ENCODE data around the gene CA11. TPM values are rescaled to one million over a fixed set of nuclear protein-coding genes. Genes with fewer than 3 reads are reported as not detected.

CA11 gene
- total RNA-seq, 4 donors from 2014 or later, result 11.9 to 16.5 (median 14.9) TPM

DNA sequence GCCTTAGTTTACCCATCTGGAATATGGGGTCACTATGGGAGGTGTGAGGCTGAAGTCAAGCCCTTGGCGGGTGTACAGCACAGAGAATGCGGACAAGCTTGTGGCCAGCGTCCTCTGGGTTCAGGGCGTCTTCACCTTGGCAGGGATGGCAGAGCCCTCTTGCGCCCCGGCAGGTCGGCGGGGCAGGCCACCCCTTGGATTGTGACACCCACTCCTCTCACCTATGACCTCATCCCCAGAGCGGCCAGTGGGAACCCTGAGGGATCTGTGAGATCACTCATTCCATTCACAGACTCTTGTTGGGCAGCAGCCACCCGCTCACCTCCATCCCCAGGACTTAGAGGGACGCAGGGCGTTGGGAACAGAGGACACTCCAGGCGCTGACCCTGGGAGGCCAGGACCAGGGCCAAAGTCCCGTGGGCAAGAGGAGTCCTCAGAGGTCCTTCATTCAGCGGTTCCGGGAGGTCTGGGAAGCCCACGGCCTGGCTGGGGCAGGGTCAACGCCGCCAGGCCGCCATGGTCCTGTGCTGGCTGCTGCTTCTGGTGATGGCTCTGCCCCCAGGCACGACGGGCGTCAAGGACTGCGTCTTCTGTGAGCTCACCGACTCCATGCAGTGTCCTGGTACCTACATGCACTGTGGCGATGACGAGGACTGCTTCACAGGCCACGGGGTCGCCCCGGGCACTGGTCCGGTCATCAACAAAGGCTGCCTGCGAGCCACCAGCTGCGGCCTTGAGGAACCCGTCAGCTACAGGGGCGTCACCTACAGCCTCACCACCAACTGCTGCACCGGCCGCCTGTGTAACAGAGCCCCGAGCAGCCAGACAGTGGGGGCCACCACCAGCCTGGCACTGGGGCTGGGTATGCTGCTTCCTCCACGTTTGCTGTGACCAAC, 39.3 kb downstream of the CA11 start, which contains the start of gene SPACA4:
Gene SPACA4 (plus strand): TSS at position 280 of the 896 bp plus-strand sequence. CDS start 237 bp downstream, at position 517.
- WGBS, result 86% methylated on average over 19 of the region's 39 CpGs
- Histone ChIP-seq H3K36me3 (no peaks in the 10 kb centered on the region), H3K9me3 (no peaks in the 10 kb centered on the region), H3K4me1 (peaks cover 0 to 3% (median 0%) of the 10 kb centered on the region in 4 donors), H3K4me3 (no peak within 1 kb of the TSS), H3K27me3 (no peaks in the 10 kb centered on the region), H3K27ac (replicated peaks in 1 of 4) (no peak within 1 kb of the TSS)
- intact Hi-C loops (cut with DNase I), result no loop called here
- TF ChIP-seq EP300 (IDR thresholded peaks at IDR 0.05), result no peak
- TF ChIP-seq, protein P1, sequence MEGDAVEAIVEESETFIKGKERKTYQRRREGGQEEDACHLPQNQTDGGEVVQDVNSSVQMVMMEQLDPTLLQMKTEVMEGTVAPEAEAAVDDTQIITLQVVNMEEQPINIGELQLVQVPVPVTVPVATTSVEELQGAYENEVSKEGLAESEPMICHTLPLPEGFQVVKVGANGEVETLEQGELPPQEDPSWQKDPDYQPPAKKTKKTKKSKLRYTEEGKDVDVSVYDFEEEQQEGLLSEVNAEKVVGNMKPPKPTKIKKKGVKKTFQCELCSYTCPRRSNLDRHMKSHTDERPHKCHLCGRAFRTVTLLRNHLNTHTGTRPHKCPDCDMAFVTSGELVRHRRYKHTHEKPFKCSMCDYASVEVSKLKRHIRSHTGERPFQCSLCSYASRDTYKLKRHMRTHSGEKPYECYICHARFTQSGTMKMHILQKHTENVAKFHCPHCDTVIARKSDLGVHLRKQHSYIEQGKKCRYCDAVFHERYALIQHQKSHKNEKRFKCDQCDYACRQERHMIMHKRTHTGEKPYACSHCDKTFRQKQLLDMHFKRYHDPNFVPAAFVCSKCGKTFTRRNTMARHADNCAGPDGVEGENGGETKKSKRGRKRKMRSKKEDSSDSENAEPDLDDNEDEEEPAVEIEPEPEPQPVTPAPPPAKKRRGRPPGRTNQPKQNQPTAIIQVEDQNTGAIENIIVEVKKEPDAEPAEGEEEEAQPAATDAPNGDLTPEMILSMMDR (IDR thresholded peaks at IDR 0.05), result no peak
- TF ChIP-seq POLR2A (IDR thresholded peaks at IDR 0.05; ENCODE audit: low read depth), result no peak
- TF ChIP-seq POLR2AphosphoS5 (IDR thresholded peaks at IDR 0.05), result no peak
- no peak for DNase-seq (ENCODE audit: extremely low spot score)

DNA sequence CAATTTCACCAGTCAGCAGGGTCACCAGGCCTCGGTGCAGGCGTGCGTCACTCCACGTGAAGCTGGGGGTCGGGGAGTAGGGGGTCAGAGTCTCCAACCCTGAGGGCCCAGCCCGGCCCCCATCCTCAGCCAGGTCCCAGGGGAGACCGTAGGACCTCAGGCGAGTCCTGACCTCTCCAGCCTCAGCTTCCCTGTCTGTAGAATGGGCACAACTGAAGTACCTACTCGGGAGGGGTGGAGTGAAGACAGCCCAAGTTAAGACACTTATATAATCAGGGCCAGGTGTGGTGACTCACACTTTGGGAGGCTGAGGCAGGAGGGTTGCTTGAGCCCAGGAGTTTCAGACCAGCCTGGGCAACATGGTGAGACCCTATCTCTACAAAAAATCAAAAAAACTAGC, 42.1 kb downstream of the CA11 start:
- H3K27ac ChIP-seq (replicated peaks in 1 of 4), result no peak overlapping the region
- WGBS, result 83% methylated on average over 6 of the region's 9 CpGs
- H3K9me3 ChIP-seq, result no peaks in the 10 kb centered on the region
- no peak for DNase-seq (ENCODE audit: extremely low spot score)
- intact Hi-C loops (cut with DNase I), result no loop called here
- no peaks in the 10 kb centered on the region for H3K36me3 ChIP-seq
- peaks cover 0 to 1% (median 0%) of the 10 kb centered on the region in 4 donors for H3K4me1 ChIP-seq
- no peak overlapping the region for H3K4me3 ChIP-seq
- TF ChIP-seq POLR2A (IDR thresholded peaks at IDR 0.05; ENCODE audit: low read depth) (no peak), POLR2AphosphoS5 (IDR thresholded peaks at IDR 0.05) (no peak), EP300 (IDR thresholded peaks at IDR 0.05) (no peak)
- TF ChIP-seq, protein P1 (IDR thresholded peaks at IDR 0.05), result no peak
- H3K27me3 ChIP-seq, result peaks cover 0 to 21% (median 0%) of the 10 kb centered on the region in 4 donors

DNA sequence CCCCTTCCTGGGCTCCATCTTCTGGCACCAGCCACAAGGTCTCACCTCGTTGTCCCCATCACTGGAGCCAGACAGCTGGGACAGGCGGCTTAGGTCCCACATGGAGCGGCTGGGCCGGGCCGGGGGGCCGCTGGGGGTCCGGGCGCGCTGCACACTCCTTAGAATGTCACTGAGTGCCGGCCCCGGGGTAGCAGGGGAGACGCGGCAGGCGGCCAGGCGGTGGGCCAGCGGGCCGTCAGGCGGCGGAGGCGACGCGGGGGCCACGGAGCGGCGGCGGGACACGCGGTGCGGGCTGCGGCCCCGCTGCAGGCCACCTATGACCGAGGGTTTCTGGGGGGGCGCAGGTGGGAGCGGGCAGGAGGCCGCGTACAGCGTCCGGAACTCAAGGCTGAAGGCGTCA, 42.5 kb downstream of the CA11 start:
- H3K36me3 ChIP-seq, result no peaks in the 10 kb centered on the region
- no peak overlapping the region for H3K4me3 ChIP-seq
- no peak for DNase-seq (ENCODE audit: extremely low spot score)
- intact Hi-C loops (cut with DNase I), result no loop called here
- 93% methylated on average over 38 of the region's 39 CpGs for WGBS
- H3K27me3 ChIP-seq, result peaks cover 0 to 25% (median 0%) of the 10 kb centered on the region in 4 donors
- no peaks in the 10 kb centered on the region for H3K4me1 ChIP-seq
- H3K27ac ChIP-seq (replicated peaks in 1 of 4), result no peak overlapping the region
- TF ChIP-seq POLR2AphosphoS5 (IDR thresholded peaks at IDR 0.05) (no peak), POLR2A (IDR thresholded peaks at IDR 0.05; ENCODE audit: low read depth) (no peak), EP300 (IDR thresholded peaks at IDR 0.05) (no peak)
- TF ChIP-seq, protein P1 (IDR thresholded peaks at IDR 0.05), result no peak
- no peaks in the 10 kb centered on the region for H3K9me3 ChIP-seq

DNA sequence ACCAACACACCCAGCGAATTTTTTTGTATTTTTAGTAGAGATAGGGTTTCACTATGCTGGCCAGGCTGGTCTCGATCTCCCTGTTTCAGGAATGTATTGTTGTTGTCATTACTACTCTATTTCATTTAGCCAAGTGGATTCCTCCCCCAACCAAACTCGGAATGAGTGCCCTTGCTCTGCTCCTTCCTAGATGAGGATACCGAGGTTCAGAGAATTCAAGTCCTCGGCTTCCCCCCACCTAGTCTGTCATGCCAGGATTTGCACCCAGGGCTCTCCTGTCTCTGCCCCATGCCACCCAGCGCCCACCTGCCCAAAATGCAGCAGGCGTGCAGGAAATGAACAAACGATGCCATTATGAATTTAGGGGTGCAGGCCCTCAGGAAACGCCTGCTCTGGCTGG, 43.0 kb downstream of the CA11 start:
- Histone ChIP-seq H3K9me3 (no peaks in the 10 kb centered on the region), H3K27ac (replicated peaks in 1 of 4) (no peak overlapping the region), H3K36me3 (no peaks in the 10 kb centered on the region), H3K4me1 (no peaks in the 10 kb centered on the region), H3K4me3 (no peak overlapping the region), H3K27me3 (peaks cover 0 to 29% (median 0%) of the 10 kb centered on the region in 4 donors)
- TF ChIP-seq POLR2AphosphoS5 (IDR thresholded peaks at IDR 0.05), result no peak
- TF ChIP-seq EP300 (IDR thresholded peaks at IDR 0.05), result no peak
- TF ChIP-seq POLR2A (IDR thresholded peaks at IDR 0.05; ENCODE audit: low read depth), result no peak
- TF ChIP-seq, protein P1 (IDR thresholded peaks at IDR 0.05), result no peak
- 76% methylated on average over 9 of the region's 9 CpGs for WGBS
- intact Hi-C loops (cut with DNase I), result no loop called here
- no peak for DNase-seq (ENCODE audit: extremely low spot score)

Data from esophagus muscularis mucosa (tissue), 4 donors.